Mesendoderm (in vitro differentiated cells): ENCODE results near the gene SND1.

Experiments used
- DNase-seq: peaks from one replicate; pipeline ENCODE4 v3.0.0; 2013
- H2AK5ac ChIP-seq: 2 replicates; pipeline ENCODE4 v1.6.1; 2013; ENCODE audit warnings: low read length, inconsistent platforms
- H2BK120ac ChIP-seq: 2 replicates; pipeline ENCODE4 v1.6.1; 2013; ENCODE audit warnings: low read depth, mild to moderate bottlenecking, low read length, moderate library complexity, mixed read lengths
- H2BK15ac ChIP-seq: replicated peaks from 2 replicates; pipeline ENCODE4 v1.6.1; 2013; ENCODE audit warnings: low read depth, mild to moderate bottlenecking, moderate library complexity
- H2BK5ac ChIP-seq: 2 replicates; pipeline ENCODE4 v1.6.1; 2013; ENCODE audit warnings: low read length, inconsistent platforms
- H3K18ac ChIP-seq: 2 replicates; pipeline ENCODE4 v1.6.1; 2013; ENCODE audit warnings: mild to moderate bottlenecking, low read length, mixed read lengths
- H3K23ac ChIP-seq: one replicate; pipeline ENCODE4 v1.6.1; 2013; ENCODE audit warnings: low read length
- H3K27ac ChIP-seq: 2 replicates; pipeline ENCODE4 v1.5.1; 2013; ENCODE audit warnings: low read depth, mild to moderate bottlenecking, inconsistent platforms, low read length, moderate library complexity
- H3K27me3 ChIP-seq: 2 replicates; pipeline ENCODE4 v1.6.1; 2013; ENCODE audit warnings: low read length, control low read depth, mild to moderate bottlenecking, inconsistent platforms; ENCODE audit not compliant: insufficient read depth, poor library complexity
- H3K36me3 ChIP-seq: 2 replicates; pipeline ENCODE4 v1.6.1; 2013; ENCODE audit warnings: low read length, inconsistent platforms; ENCODE audit not compliant: control insufficient read depth, insufficient read depth
- H3K4ac ChIP-seq: one replicate; pipeline ENCODE4 v1.6.1; 2013; ENCODE audit warnings: low read depth, mild to moderate bottlenecking, low read length, moderate library complexity
- H3K4me1 ChIP-seq: 2 replicates; pipeline ENCODE4 v1.6.1; 2013; ENCODE audit warnings: low read depth, low read length, inconsistent platforms; ENCODE audit not compliant: control insufficient read depth
- H3K4me2 ChIP-seq: 2 replicates; pipeline ENCODE4 v1.6.1; 2013; ENCODE audit warnings: low read length
- H3K4me3 ChIP-seq: 2 replicates; pipeline ENCODE4 v1.5.1; 2013; ENCODE audit warnings: mild to moderate bottlenecking, low read length
- H3K56ac ChIP-seq: one replicate; pipeline ENCODE4 v1.6.1; 2013; ENCODE audit warnings: low read length
- H3K79me1 ChIP-seq: 2 replicates; pipeline ENCODE4 v1.6.1; 2013; ENCODE audit warnings: low read length, inconsistent platforms
- H3K79me2 ChIP-seq: 2 replicates; pipeline ENCODE4 v1.6.1; 2013; ENCODE audit warnings: mild to moderate bottlenecking, low read length; ENCODE audit not compliant: control insufficient read depth, insufficient read depth
- H3K9ac ChIP-seq: 2 replicates; pipeline ENCODE4 v1.6.1; 2013; ENCODE audit warnings: low read length, inconsistent platforms
- H4K5ac ChIP-seq: one replicate; pipeline ENCODE4 v1.6.1; 2013; ENCODE audit warnings: low read length
- H4K8ac ChIP-seq: one replicate; pipeline ENCODE4 v1.6.1; 2013; ENCODE audit warnings: low read depth, mild to moderate bottlenecking, control low read depth, low read length, moderate library complexity
- WGBS: extraction: QIAGEN DNeasy Blood & Tissue Kit; methylation state at CpG from one replicate; pipeline ENCODE4 v1.1.7; 2013; ENCODE audit warnings: low lambda C conversion rate, missing lambda C conversion rate; ENCODE audit not compliant: insufficient coverage; ENCODE audit errors: extremely low coverage; 5-methylcytosine and 5-hydroxymethylcytosine counted together

SND1 gene

DNA sequence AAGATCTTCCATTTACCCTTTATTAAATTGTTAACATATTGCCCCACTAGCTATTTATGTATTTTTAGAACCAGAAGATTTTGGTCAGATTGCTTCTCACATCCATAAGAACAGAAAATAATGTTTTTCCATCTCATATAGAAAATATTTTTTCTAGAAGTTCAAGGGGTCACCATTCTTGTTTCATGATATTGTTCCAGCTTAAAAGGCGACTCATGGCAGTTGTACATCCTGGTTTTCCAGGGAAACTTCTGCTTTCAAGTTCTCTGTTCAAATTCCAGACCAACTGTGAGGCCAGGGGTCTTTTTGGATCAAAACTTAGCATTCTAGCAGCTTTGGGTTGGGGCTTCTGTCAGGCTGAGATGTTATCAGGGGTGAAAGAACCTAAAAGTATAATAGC, 294.9 kb downstream of the SND1 start:
- Histone ChIP-seq H4K8ac (no peak overlapping the region), H3K4ac (no peak overlapping the region), H2BK120ac (no peak overlapping the region), H3K27me3 (no peaks in the 10 kb centered on the region), H3K36me3 (no peaks in the 10 kb centered on the region), H4K5ac (no peak overlapping the region), H3K4me2 (no peak overlapping the region), H2AK5ac (no peak overlapping the region), H3K79me2 (no peaks in the 10 kb centered on the region), H3K23ac (no peak overlapping the region), H3K9ac (no peak overlapping the region), H3K27ac (no peak overlapping the region), H3K18ac (no peak overlapping the region), H3K79me1 (peaks cover under 1% of the 10 kb centered on the region), H2BK15ac (no peak overlapping the region), H3K4me3 (no peak overlapping the region), H3K4me1 (peaks cover 4% of the 10 kb centered on the region), H2BK5ac (no peak overlapping the region), H3K56ac (no peak overlapping the region)
- no CpG with 5 or more reads among the region's 1 CpG for WGBS
- no peak for DNase-seq

DNA sequence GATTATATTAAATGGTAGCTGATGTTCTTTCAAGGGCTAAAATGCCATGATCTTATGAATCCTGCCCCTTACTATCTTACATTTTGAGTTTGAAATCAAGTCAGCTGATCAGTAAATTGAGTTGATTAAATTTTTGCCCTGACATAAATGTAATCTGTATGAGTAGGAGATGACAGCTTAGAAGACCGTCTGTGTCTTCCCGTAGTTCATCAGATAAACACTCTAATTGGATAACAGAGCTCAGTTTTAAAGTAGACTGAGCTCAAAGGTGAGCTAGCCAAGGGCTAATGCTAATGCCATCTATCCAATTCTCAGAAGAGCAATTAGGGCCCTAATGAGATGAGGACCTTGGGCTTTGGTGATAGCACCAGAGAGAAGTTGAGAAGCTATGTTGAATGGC, 296.3 kb downstream of the SND1 start:
- no peak for DNase-seq
- no peak overlapping the region for H4K8ac ChIP-seq
- H3K36me3 ChIP-seq, result no peaks in the 10 kb centered on the region
- H3K79me1 ChIP-seq, result no peaks in the 10 kb centered on the region
- H3K4me3 ChIP-seq, result no peak overlapping the region
- H3K79me2 ChIP-seq, result no peaks in the 10 kb centered on the region
- peaks cover 4% of the 10 kb centered on the region for H3K4me1 ChIP-seq
- no peak overlapping the region for H3K56ac ChIP-seq
- no peak overlapping the region for H4K5ac ChIP-seq
- H3K27ac ChIP-seq, result no peak overlapping the region
- no peak overlapping the region for H2AK5ac ChIP-seq
- H2BK5ac ChIP-seq, result no peak overlapping the region
- H3K23ac ChIP-seq, result no peak overlapping the region
- H3K9ac ChIP-seq, result no peak overlapping the region
- no peak overlapping the region for H2BK120ac ChIP-seq
- H3K4me2 ChIP-seq, result no peak overlapping the region
- H3K27me3 ChIP-seq, result no peaks in the 10 kb centered on the region
- no peak overlapping the region for H2BK15ac ChIP-seq
- no CpG with 5 or more reads among the region's 2 CpGs for WGBS
- no peak overlapping the region for H3K4ac ChIP-seq
- H3K18ac ChIP-seq, result no peak overlapping the region

DNA sequence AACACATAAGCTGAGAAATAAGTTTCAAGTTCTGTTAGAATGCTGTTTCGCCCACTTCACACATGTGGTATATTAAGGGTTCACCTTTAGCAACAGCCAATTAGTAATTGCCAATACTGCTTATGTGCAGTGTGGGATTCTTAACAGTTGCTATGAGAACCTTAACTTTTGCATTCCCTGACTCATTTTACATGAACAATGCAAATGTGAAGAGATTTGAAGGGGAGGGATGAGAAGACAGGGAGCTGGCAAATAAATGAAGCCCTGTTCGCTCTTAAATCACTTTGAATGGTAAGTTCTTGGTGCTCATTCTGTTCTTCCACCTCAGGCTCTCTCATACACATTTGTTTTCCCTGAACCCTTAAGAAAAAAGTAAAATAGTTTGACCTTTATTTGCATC, 296.9 kb downstream of the SND1 start:
- Histone ChIP-seq H3K4ac (no peak overlapping the region), H3K18ac (no peak overlapping the region), H2BK120ac (no peak overlapping the region), H3K27me3 (no peaks in the 10 kb centered on the region), H2AK5ac (no peak overlapping the region), H2BK5ac (no peak overlapping the region), H3K4me3 (no peak overlapping the region), H3K79me1 (no peaks in the 10 kb centered on the region), H3K79me2 (no peaks in the 10 kb centered on the region), H4K5ac (no peak overlapping the region), H3K4me2 (no peak overlapping the region), H4K8ac (no peak overlapping the region), H3K9ac (no peak overlapping the region), H3K56ac (no peak overlapping the region), H3K4me1 (peaks cover 7% of the 10 kb centered on the region), H2BK15ac (no peak overlapping the region), H3K23ac (no peak overlapping the region), H3K36me3 (no peaks in the 10 kb centered on the region), H3K27ac (no peak overlapping the region)
- no CpG with 5 or more reads among the region's 2 CpGs for WGBS
- no peak for DNase-seq

- Histone ChIP-seq H3K79me1 (no peaks in the 10 kb centered on the region), H2BK15ac (no peak overlapping the region), H2AK5ac (no peak overlapping the region), H3K36me3 (no peaks in the 10 kb centered on the region), H3K18ac (no peak overlapping the region), H3K4ac (no peak overlapping the region), H3K23ac (no peak overlapping the region), H3K4me3 (no peak overlapping the region), H4K5ac (no peak overlapping the region), H3K79me2 (no peaks in the 10 kb centered on the region), H3K4me2 (no peak overlapping the region), H2BK120ac (no peak overlapping the region), H4K8ac (no peak overlapping the region), H3K27me3 (no peaks in the 10 kb centered on the region), H3K4me1 (peaks cover 8% of the 10 kb centered on the region), H3K9ac (no peak overlapping the region), H3K56ac (no peak overlapping the region), H3K27ac (no peak overlapping the region), H2BK5ac (no peak overlapping the region)
- peak; percentile 29 for DNase-seq
- WGBS, result no CpG with 5 or more reads among the region's 1 CpG
Observed at GRCh38 chr7:127949769-127950222, 297.8 kb downstream of the SND1 start.

DNA sequence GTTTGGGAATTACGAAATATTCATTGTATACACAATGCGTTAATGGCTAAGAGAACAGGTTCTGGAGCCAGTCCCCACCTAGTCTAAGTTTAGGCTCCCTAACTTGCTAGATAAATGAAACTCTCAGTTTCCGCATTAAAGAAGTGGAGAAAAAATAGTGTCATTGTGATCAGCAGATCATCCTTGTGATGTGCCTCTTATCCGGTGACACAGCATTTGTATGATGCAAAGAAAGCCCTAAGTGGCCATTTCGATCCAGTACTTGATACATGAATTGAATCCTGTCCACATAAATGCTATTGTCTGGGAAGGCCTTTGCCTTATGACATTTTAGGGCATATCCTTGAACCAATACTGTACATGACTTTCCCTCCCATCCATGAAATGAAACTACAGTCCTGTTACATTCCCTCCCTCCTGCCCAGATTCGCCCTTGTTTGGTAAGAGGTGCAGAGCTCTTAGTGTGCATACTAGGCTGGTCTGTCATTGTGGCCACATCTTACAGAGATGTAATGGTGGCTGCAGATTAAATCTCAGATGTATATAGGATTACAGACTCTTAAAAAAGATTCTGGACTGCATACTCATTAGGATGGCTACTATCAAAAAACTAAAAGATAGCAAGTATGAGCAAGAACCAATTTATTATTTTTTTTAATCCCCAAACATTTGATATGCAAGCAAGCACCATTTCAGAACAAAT, 298.4 kb downstream of the SND1 start:
- no peaks in the 10 kb centered on the region for H3K36me3 ChIP-seq
- H4K8ac ChIP-seq, result no peak overlapping the region
- H3K27me3 ChIP-seq, result no peaks in the 10 kb centered on the region
- H3K18ac ChIP-seq, result no peak overlapping the region
- no peak overlapping the region for H3K4me3 ChIP-seq
- H3K4ac ChIP-seq, result no peak overlapping the region
- H3K79me2 ChIP-seq, result no peaks in the 10 kb centered on the region
- peaks cover 8% of the 10 kb centered on the region for H3K4me1 ChIP-seq
- peaks cover 2% of the 10 kb centered on the region for H3K79me1 ChIP-seq
- H2BK120ac ChIP-seq, result no peak overlapping the region
- H3K23ac ChIP-seq, result no peak overlapping the region
- no CpG with 5 or more reads among the region's 6 CpGs for WGBS
- H3K4me2 ChIP-seq, result no peak overlapping the region
- H2BK15ac ChIP-seq, result no peak overlapping the region
- H2BK5ac ChIP-seq, result no peak overlapping the region
- no peak overlapping the region for H3K56ac ChIP-seq
- no peak overlapping the region for H3K27ac ChIP-seq
- H4K5ac ChIP-seq, result no peak overlapping the region
- DNase-seq, result no peak
- H2AK5ac ChIP-seq, result no peak overlapping the region
- H3K9ac ChIP-seq, result no peak overlapping the region
